Hindlimb muscle (tissue), 1 donor: Measurements from ENCODE around the gene TMEM63A. TPM values are rescaled to one million over a fixed set of nuclear protein-coding genes. Genes with fewer than 3 reads are reported as not detected.

ENCODE experiments used
- polyA plus RNA-seq: library from polyadenylated mRNA; unstranded; fragments of 120-200 nt; gene quantifications from one replicate; pipeline ENCODE4 v1.2.1, GENCODE V29; 2013; ENCODE audit not compliant: insufficient read length

Gene TMEM63A
- polyA plus RNA-seq, 1 donor: 28.3 TPM

Other genes starting within 250 kb of the TMEM63A start
- 148 TPM for gene ENAH, start 229.3 kb downstream of the TMEM63A start, polyA plus RNA-seq
- gene SRP9, start 104.6 kb downstream of the TMEM63A start, polyA plus RNA-seq: 155 TPM
- 37.4 TPM for gene EPHX1, start 72.3 kb downstream of the TMEM63A start, polyA plus RNA-seq
- gene LEFTY1, start 6.8 kb upstream of the TMEM63A start, polyA plus RNA-seq: 0.52 TPM
- gene PYCR2, start 41.9 kb upstream of the TMEM63A start, polyA plus RNA-seq: 36.7 TPM
- 3.3 TPM for gene LEFTY2, start 58.8 kb upstream of the TMEM63A start, polyA plus RNA-seq
- gene SDE2, start 117.0 kb upstream of the TMEM63A start, polyA plus RNA-seq: 14.7 TPM
- 589 TPM for gene H3-3A, start 180.3 kb upstream of the TMEM63A start, polyA plus RNA-seq